Measurements from ENCODE around the gene DLL3.

DNA sequence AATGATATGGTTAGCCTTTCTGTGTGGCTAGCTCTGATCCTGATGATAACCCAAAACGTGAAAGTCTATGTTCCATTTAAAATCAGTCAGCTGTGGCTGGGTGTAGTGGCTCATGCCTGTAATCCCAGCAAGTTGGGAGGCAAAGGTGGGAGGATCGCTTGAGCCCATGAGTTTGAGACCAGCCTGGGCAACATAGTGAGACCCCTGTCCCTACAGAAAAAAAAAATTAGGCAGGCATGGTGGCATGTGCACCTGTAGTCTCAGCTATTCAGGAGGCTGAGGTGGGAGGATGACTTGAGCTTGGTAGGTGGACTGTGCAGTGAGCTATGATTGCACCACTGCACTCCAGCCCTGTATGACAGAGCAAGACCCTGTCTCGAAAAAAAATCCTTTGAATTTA lies 35.0 kb downstream of the DLL3 start:
- TF ChIP-seq KLF13 (tag; IDR thresholded peaks at IDR 0.05; ENCODE audit: borderline replicate concordance, low read depth): no peak
- TF ChIP-seq GTF2F1 (IDR thresholded peaks at IDR 0.05; ENCODE audit: low read depth, low read length): no peak
- no peak for TF ChIP-seq NCOR1 (IDR thresholded peaks at IDR 0.05)
- no peak for TF ChIP-seq ZNF384 (IDR thresholded peaks at IDR 0.05; ENCODE audit: low read depth, low read length)
- TF ChIP-seq, protein P1, sequence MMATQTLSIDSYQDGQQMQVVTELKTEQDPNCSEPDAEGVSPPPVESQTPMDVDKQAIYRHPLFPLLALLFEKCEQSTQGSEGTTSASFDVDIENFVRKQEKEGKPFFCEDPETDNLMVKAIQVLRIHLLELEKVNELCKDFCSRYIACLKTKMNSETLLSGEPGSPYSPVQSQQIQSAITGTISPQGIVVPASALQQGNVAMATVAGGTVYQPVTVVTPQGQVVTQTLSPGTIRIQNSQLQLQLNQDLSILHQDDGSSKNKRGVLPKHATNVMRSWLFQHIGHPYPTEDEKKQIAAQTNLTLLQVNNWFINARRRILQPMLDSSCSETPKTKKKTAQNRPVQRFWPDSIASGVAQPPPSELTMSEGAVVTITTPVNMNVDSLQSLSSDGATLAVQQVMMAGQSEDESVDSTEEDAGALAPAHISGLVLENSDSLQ (IDR thresholded peaks at IDR 0.05): no peak
- no peak for TF ChIP-seq SMARCB1 (IDR thresholded peaks at IDR 0.05; ENCODE audit: insufficient read length, low read depth)
- no peak for TF ChIP-seq PTBP1 (IDR thresholded peaks at IDR 0.05; ENCODE audit: low read depth, low read length)
- no peak for TF ChIP-seq U2AF1 (optimal IDR thresholded peaks at IDR 0.05; ENCODE audit: low read depth, low read length)
- TF ChIP-seq SREBF1 (IDR thresholded peaks at IDR 0.05; ENCODE audit: borderline replicate concordance, low read depth, low read length): no peak
- no peak for TF ChIP-seq ERF (CRISPR knock-in tag; IDR thresholded peaks at IDR 0.05)

Data from K562 (cell line).